HEK293T (cell line): ENCODE results near the gene RORC.
A peak's percentile ranks its signal among the peaks of the same experiment; 100 is the strongest.

Experiments
- CTCF ChIA-PET: fragments of 350-600 bp; formaldehyde crosslinking; extraction: SDS; loops from one replicate; lab custom pipeline; 2021; ENCODE audit warnings: antibody characterized with exemption, inconsistent platforms; lab: Yijun Ruan, JAX
- POLR2A ChIA-PET: fragments of 350-600 bp; formaldehyde crosslinking; extraction: SDS; loops from one replicate; lab custom pipeline; 2020; ENCODE audit warnings: antibody characterized with exemption, inconsistent platforms; lab: Yijun Ruan, JAX
- DNase-seq: peaks from one replicate; pipeline ENCODE4 v3.0.0; 2012; ENCODE audit warnings: mixed read lengths; ENCODE audit errors: extremely low spot score
- ARNT ChIP-seq: fragments of 450-650 bp; IDR thresholded peaks from 2 replicates; pipeline ENCODE4 v1.6.1; 2017; ENCODE audit warnings: mild to moderate bottlenecking
- BHLHE40 ChIP-seq: fragments of 450-650 bp; IDR thresholded peaks from 2 replicates; pipeline ENCODE4 v1.6.1; 2016; ENCODE audit warnings: mild to moderate bottlenecking, moderate library complexity, borderline replicate concordance
- CTBP1 ChIP-seq: fragments of 450-650 bp; IDR thresholded peaks from 2 replicates; pipeline ENCODE4 v1.6.1; 2016; ENCODE audit warnings: borderline replicate concordance
- ELF4 ChIP-seq: fragments of 450-650 bp; IDR thresholded peaks from 2 replicates; pipeline ENCODE4 v1.6.1; 2017; ENCODE audit warnings: antibody characterized with exemption
- FOXA1 ChIP-seq: fragments of 450-650 bp; IDR thresholded peaks from 2 replicates; pipeline ENCODE4 v1.6.1; 2016; ENCODE audit warnings: mild to moderate bottlenecking
- FOXK2 ChIP-seq: fragments of 450-650 bp; IDR thresholded peaks from 2 replicates; pipeline ENCODE4 v1.6.1; 2016; ENCODE audit warnings: mild to moderate bottlenecking
- FOXM1 ChIP-seq: fragments of 450-650 bp; IDR thresholded peaks from 2 replicates; pipeline ENCODE4 v1.6.1; 2017; ENCODE audit warnings: mild to moderate bottlenecking, borderline replicate concordance
- HDGF ChIP-seq: fragments of 450-650 bp; IDR thresholded peaks from 2 replicates; pipeline ENCODE4 v1.6.1; 2017; ENCODE audit warnings: antibody characterized with exemption, borderline replicate concordance
- L3MBTL2 ChIP-seq: fragments of 450-650 bp; conservative IDR thresholded peaks from 2 replicates; pipeline ENCODE4 v1.6.1; 2016; ENCODE audit warnings: mild to moderate bottlenecking
- LEF1 ChIP-seq: fragments of 450-650 bp; IDR thresholded peaks from 2 replicates; pipeline ENCODE4 v1.6.1; 2017; ENCODE audit warnings: mild to moderate bottlenecking, borderline replicate concordance
- NFRKB ChIP-seq: fragments of 450-650 bp; IDR thresholded peaks from 2 replicates; pipeline ENCODE4 v1.6.1; 2016; ENCODE audit warnings: mild to moderate bottlenecking, moderate library complexity
- PKNOX1 ChIP-seq: fragments of 450-650 bp; IDR thresholded peaks from 2 replicates; pipeline ENCODE4 v1.6.1; 2016
- SP1 ChIP-seq: fragments of 450-650 bp; IDR thresholded peaks from 2 replicates; pipeline ENCODE4 v1.6.1; 2017
- SUZ12 ChIP-seq: fragments of 450-650 bp; IDR thresholded peaks from 2 replicates; pipeline ENCODE4 v1.6.1; 2016; ENCODE audit warnings: mild to moderate bottlenecking
- TARDBP ChIP-seq: fragments of 450-650 bp; IDR thresholded peaks from 2 replicates; pipeline ENCODE4 v1.6.1; 2016
- ZNF384 ChIP-seq: fragments of 450-650 bp; IDR thresholded peaks from 2 replicates; pipeline ENCODE4 v1.6.1; 2016

The RORC gene

GRCh38 chr1:151814971-151815545 is 16.5 kb downstream of the RORC start:
- no peak for TF ChIP-seq BHLHE40
- TF ChIP-seq SUZ12: no peak
- TF ChIP-seq TARDBP: no peak
- no peak for TF ChIP-seq ARNT
- no peak for TF ChIP-seq L3MBTL2
- no peak for TF ChIP-seq HDGF
- TF ChIP-seq ELF4: no peak
- TF ChIP-seq NFRKB: no peak
- TF ChIP-seq PKNOX1: no peak
- POLR2A ChIA-PET: no interaction called here
- CTCF ChIA-PET: no interaction called here
- no peak for DNase-seq

GRCh38 chr1:151814426-151814825 is 17.2 kb downstream of the RORC start:
- TF ChIP-seq FOXK2 (no peak), ELF4 (no peak), SUZ12 (no peak), BHLHE40 (no peak), TARDBP (no peak), FOXM1 (no peak), ZNF384 (no peak), L3MBTL2 (no peak), LEF1 (no peak), ARNT (no peak), NFRKB (no peak), HDGF (no peak), CTBP1 (no peak)
- ChIA-PET CTCF (no interaction called here), POLR2A (no interaction called here)
- no peak for DNase-seq

GRCh38 chr1:151813271-151813977 is 18.2 kb downstream of the RORC start:
- CTCF ChIA-PET: interaction anchor here (0.6 kb wide), 1 partner anchor 10 kb away, joined by 4 read pairs; no protein-coding TSS in a partner anchor

GRCh38 chr1:151811181-151811580 is 20.4 kb downstream of the RORC start:
- TF ChIP-seq HDGF (no peak), FOXM1 (no peak), TARDBP (no peak), ELF4 (no peak), ARNT (no peak), PKNOX1 (no peak), LEF1 (no peak), L3MBTL2 (no peak), SP1 (no peak), NFRKB (no peak), BHLHE40 (no peak), CTBP1 (no peak), FOXK2 (no peak), SUZ12 (no peak), FOXA1 (no peak), ZNF384 (no peak)
- DNase-seq: no peak
- ChIA-PET CTCF (interaction anchor here (0.6 to 1.2 kb wide), 3 partner anchors 9 to 25 kb away, joined by 3 to 4 read pairs (median 3); no protein-coding TSS in a partner anchor), POLR2A (interaction anchor here (0.6 to 1.5 kb wide), 4 partner anchors 9 to 426 kb away, joined by 3 to 4 read pairs (median 3); no protein-coding TSS in a partner anchor)

More at GRCh38 chr1:151813271-151813977, 18.2 kb downstream of the RORC start:
- POLR2A ChIA-PET: no interaction called here
- no peak for DNase-seq
- TF ChIP-seq ARNT (no peak), FOXK2 (no peak), LEF1 (no peak), L3MBTL2 (no peak), FOXA1 (no peak), SP1 (no peak), FOXM1 (no peak), PKNOX1 (no peak), BHLHE40 (no peak), CTBP1 (no peak), HDGF (no peak), ZNF384 (no peak), SUZ12 (no peak), TARDBP (no peak), ELF4 (no peak), NFRKB (no peak)

DNA sequence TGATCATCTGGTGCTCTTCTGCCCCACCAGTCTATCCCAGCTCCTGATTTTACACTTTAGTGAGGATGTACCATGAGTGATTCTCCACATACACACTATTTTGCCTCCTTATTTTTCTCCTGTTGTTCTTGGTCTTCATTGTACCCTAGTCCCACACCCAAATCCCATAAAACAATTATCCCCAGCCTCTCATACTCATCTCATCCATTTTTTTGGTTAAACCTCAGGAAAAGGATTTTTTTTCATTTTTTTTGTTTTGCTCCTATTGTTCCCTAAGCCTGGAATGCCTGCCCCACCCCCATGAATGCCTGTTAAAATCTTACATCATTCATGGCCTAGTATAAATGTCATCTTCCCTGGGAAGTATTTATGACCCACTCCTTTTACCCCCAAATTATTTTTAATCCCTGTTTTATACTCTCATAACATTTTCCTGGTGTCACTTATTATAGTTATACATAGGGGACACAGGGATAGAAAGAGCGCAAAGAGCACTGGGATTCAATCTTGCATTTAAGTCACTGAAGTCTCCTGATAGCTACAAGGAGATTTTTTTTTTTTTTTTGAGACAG is 21.5 kb downstream of the RORC start:
- CTCF ChIA-PET: interaction anchor here (0.6 kb wide), 1 partner anchor 139 kb away, joined by 3 read pairs; no protein-coding TSS in a partner anchor
- POLR2A ChIA-PET: no interaction called here
- no peak for DNase-seq
- TF ChIP-seq PKNOX1 (peak; percentile 86), NFRKB (no peak), CTBP1 (peak; percentile 66; the same call in 1 of the 2 replicates), LEF1 (no peak), FOXK2 (no peak), SUZ12 (no peak), ZNF384 (peak; percentile 83)
